Caki2 (cell line): ENCODE data around the gene COL3A1. TPM values are rescaled to one million over a fixed set of nuclear protein-coding genes. Genes with fewer than 3 reads are reported as not detected.

Experiments
- DNase-seq: peaks from one replicate; pipeline ENCODE4 v3.0.0-alpha.2; 2015; ENCODE audit warnings: low read depth
- in situ Hi-C: cut with HindIII; loops from 2 replicates; pipeline ENCODE4 v1.10.0; 2016; ENCODE audit warnings: low sequenced_read_pairs, low pct_unique_long_range_greater_than_20kb, mixed read lengths
- total RNA-seq: library from RNA; depleted of rRNA; stranded (reverse); fragments of >200 nt; shearing (Covaris generic); gene quantifications from 2 replicates; pipeline ENCODE4 v1.2.3, GENCODE V29; 2014; ENCODE audit warnings: low replicate concordance

COL3A1 gene
- total RNA-seq, 1 experiment from 2014 or later = 0.03 TPM

- no peak for DNase-seq
- in situ Hi-C loops = no loop called here
These were observed 4.0 kb upstream of the COL3A1 start for GRCh38 chr2:188970211-188970610.

DNA sequence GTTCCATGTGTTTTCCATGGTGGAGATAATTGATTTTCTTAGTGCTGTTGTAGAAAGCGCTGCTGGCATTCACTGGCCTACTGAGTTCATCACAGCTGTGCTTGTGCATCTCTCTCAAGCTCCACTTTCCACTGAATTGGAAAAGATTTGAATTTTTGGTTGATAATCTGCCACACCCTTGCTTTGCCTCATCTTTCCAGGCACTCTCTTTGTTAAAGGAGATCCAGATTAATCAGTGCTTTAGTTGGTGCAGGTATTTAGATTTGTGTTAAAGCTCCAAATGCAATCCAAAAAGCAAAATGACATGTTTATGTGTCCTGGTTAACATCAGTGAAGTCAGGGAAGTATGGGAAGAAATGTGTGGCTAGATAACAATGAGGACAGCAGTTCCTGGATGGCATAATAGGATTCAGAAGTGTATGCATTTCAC is 2.7 kb upstream of the COL3A1 start:
- DNase-seq = no peak
- in situ Hi-C loops = no loop called here

GRCh38 chr2:188973641-188974040 is 532 bp upstream of the COL3A1 start:
- in situ Hi-C loops = no loop called here

GRCh38 chr2:188975497-188976102 is 1.4 kb downstream of the COL3A1 start:
- in situ Hi-C loops = no loop called here

More at GRCh38 chr2:188973641-188974040, 532 bp upstream of the COL3A1 start:
- no peak for DNase-seq

DNA sequence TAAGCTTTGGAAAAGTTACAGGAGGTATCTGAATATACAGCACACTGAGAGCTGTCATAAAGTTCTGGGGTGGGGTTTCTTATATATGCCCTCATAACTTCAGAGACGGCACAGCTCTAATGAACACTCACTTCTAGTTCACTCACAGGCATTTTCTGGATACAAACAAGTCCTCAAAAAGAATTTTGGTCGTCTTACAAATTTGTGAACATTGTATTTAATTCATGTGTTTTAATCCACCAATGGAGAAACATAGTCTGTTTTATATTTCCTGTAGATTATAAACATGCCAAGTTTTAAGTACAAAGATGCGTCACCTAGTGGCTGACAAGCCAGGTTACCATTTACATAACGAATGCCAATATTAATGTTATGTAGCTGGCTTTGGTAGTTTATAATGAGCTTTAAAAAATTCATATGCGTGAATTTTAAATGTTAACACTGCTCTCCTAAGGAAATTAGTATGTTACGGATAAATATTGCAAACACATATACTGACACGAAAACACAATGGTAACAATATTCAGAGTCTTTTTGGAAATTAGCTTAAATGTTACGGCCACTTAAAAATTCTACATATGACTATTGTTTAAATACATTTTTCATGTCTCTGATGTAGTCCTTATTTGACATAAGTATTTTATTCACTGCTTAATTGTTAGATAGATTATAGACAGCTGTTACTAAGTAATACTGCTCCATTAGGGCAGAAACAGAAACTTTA is 2.5 kb downstream of the COL3A1 start:
- in situ Hi-C loops = no loop called here
- DNase-seq = no peak

More at GRCh38 chr2:188975497-188976102, 1.4 kb downstream of the COL3A1 start:
- DNase-seq = no peak

- no peak for DNase-seq
- in situ Hi-C loops = no loop called here
These were observed 3.1 kb downstream of the COL3A1 start for GRCh38 chr2:188977317-188977716.

DNA sequence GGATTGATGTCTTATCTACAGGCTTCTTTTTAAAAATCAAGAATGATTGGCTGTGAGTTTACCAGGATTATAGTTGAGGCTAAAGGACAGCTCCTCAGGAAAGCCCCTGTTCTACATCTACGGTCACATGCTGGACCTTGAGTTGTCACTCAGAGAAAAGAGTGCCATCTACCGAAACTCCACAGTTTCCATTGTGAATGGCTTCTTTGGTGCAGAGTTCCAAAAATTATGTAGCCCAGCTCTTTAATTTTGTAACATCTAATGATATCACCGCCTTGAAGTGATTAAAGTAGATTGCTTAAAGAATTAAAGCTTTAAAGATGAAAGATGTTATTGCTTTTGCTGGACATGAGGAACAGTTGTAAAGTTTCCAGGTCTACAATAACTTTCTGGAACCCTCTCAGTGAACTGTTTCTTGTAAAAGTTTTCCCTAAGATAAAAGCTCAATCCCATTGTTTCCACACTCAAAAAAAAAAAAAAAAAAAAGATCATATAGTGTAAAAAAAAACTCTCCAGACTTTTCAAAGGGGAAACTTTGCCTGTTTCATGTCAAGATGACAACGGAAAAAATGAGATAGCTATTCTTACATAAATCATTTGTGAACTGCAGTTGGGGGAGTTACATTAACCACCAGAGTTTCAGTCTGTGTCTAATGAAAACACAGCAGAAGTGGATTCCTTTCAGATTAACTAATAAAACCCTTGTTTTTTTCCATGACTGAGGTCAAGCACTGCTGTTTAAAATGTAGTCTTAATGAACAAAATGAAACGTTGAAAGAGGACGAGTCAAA is 4.3 kb downstream of the COL3A1 start:
- DNase-seq = peak; percentile 51
- in situ Hi-C loops = no loop called here

DNA sequence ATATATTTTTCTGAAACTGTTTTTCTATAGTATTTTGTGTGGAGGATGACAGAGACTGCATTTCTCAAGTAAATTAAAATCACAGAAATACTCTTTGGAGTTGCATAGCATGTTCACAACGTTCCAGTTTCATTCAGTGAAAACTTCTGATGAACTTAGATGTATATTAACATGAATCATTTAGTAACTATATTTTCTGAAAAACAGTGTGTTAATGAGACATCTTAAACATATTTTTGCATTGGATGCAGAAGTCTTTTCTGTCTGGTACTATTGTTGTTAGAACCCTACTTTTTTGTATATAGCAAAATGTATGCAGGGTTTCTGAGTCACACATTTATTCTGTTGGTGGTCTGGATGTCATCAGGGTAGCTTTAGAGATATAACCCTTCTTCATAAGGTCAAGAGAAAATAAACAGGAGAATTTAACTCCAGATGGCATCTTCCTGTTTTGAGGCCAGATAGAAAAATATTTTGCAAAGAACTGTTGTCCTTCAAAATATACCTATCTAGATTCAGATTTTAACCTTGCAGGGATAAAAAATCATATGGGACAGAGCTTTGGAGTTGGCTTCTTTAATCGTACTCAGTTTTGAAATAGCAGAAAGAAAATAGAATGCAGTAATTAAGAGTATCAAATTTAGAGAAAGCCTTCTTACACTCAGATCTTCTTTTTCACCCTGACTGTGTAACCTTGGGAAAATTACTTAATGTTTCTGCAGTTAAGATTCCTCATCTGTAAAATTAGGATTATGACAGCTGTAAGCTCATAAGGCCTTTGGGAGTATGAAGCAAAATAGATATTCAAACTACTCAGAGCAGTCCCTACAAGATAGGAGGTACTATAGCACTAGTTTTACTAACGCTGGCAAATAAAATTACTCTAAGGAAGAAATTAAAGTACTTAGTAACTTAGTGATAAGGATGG is 5.3 kb downstream of the COL3A1 start:
- in situ Hi-C loops = no loop called here
- DNase-seq = no peak

GRCh38 chr2:188983427-188984064 is 9.4 kb downstream of the COL3A1 start:
- in situ Hi-C loops = no loop called here
- DNase-seq = peak; percentile 6

DNA sequence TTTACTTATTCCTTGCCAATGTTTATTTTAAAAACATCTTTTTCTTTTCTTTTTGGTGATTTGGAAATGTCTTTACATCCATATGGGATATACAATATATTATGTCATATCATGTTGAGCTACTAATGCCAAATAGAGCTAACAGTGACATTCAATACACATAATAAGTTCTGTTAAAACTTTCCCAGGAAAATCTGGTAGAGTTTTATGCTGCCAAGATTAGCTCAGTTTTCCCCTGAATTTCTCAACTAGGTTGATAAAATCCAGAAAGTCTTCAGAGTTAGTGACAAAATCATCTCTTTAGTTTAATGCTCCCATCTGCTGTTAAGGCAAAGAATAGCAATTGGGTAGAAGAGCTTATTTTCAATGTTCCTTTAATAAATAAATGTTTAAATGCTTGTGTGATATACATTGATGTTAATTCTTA is 9.9 kb downstream of the COL3A1 start:
- in situ Hi-C loops = no loop called here
- no peak for DNase-seq

GRCh38 chr2:188984680-188985079 is 10.5 kb downstream of the COL3A1 start:
- in situ Hi-C loops = no loop called here
- no peak for DNase-seq

- DNase-seq = no peak
- in situ Hi-C loops = no loop called here
These were observed 12.7 kb downstream of the COL3A1 start for GRCh38 chr2:188986839-188987238.

DNA sequence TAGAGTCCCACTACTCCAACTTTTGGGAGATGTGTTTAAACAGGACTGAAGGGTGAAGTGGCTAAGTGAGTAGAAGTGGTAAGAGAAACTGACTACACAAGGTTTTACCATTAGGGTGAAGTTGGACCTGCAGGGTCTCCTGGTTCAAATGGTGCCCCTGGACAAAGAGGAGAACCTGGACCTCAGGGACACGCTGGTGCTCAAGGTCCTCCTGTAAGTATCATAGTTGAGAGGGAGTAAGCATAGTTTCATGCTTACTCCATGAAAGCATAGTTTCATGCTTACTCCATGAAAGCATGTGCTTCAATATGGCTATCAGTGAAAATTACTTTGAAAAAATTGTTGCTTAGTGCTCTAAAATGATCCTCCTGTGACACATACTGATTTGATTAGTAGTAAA is 19.1 kb downstream of the COL3A1 start:
- no peak for DNase-seq
- in situ Hi-C loops = no loop called here

- in situ Hi-C loops = no loop called here
- no peak for DNase-seq
These were observed 23.1 kb downstream of the COL3A1 start for GRCh38 chr2:188997263-188997662.

- in situ Hi-C loops = no loop called here
- DNase-seq = no peak
These were observed 26.0 kb downstream of the COL3A1 start for GRCh38 chr2:189000221-189000620.

DNA sequence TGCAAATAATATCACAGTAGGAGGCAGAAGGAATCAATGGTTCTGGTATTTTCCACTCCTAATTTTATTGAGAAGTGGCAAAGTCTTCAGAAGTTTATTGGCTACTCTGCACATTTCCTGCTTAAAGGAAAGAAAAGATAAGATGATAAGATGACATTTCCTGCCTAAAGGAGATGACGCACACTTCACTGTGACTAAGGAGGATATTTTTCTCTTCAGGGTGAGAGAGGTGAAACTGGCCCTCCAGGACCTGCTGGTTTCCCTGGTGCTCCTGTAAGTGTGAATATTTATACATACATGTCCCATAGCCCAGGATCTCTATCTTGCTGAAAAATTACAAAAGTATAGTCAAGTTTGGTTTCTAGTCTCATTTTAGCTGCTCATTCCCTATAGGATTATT is 27.9 kb downstream of the COL3A1 start:
- DNase-seq = no peak
- in situ Hi-C loops = no loop called here

- in situ Hi-C loops = no loop called here
- no peak for DNase-seq
These were observed 34.5 kb downstream of the COL3A1 start for GRCh38 chr2:189008555-189009262.
